Measurements from ENCODE around the gene RALGPS2. TPM values are rescaled to one million over a fixed set of nuclear protein-coding genes. Genes with fewer than 3 reads are reported as not detected.

RALGPS2 gene
- total and polyA plus RNA-seq, 9 of the 15 experiments (the other 6 are each of a cell fraction or from before 2014, with no cell fraction given): 0.28 to 6.5 (median 2.6) TPM

- no peak for TF ChIP-seq THAP7 (CRISPR knock-in tag; IDR thresholded peaks at IDR 0.05)
- TF ChIP-seq MCM5 (IDR thresholded peaks at IDR 0.05; ENCODE audit: low read depth): no peak
- TF ChIP-seq THRAP3 (IDR thresholded peaks at IDR 0.05; ENCODE audit: borderline replicate concordance): no peak
- TF ChIP-seq DIDO1 (tag; IDR thresholded peaks at IDR 0.05; ENCODE audit: low read depth): no peak
- no peak for TF ChIP-seq SRSF9 (IDR thresholded peaks at IDR 0.05; ENCODE audit: borderline replicate concordance, low read depth, low read length)
- no peak for TF ChIP-seq NR0B1 (IDR thresholded peaks at IDR 0.05; ENCODE audit: partially characterized antibody)
- TF ChIP-seq STAT5A (IDR thresholded peaks at IDR 0.05; ENCODE audit: borderline replicate concordance, low read length): no peak
- TF ChIP-seq ELF4 (CRISPR knock-in tag; IDR thresholded peaks at IDR 0.05): no peak
- no peak for TF ChIP-seq ETV1 (tag; conservative IDR thresholded peaks at IDR 0.05; ENCODE audit: low read depth)
- no peak for TF ChIP-seq PURB (CRISPR knock-in tag; IDR thresholded peaks at IDR 0.05; ENCODE audit: low read depth)
- TF ChIP-seq ZNF740 (CRISPR knock-in tag; IDR thresholded peaks at IDR 0.05): no peak
- 0 out of 4 replicates have a peak, but pooled peaks of 1 of the 2 experiments have one; percentile 51 for TF ChIP-seq ZNF740 (tag; IDR thresholded peaks at IDR 0.05)
- no peak for TF ChIP-seq ARID4B (CRISPR knock-in tag; IDR thresholded peaks at IDR 0.05)
- TF ChIP-seq FOXA3 (CRISPR knock-in tag; conservative IDR thresholded peaks at IDR 0.05 in 1 of 2, IDR thresholded peaks at IDR 0.05 in 1 of 2): no peak
- TF ChIP-seq EP400 (IDR thresholded peaks at IDR 0.05): no peak
- TF ChIP-seq ADNP (tag; IDR thresholded peaks at IDR 0.05): no peak
- TF ChIP-seq PYGO2 (tag; IDR thresholded peaks at IDR 0.05): no peak
- TF ChIP-seq E2F4 (CRISPR knock-in tag; IDR thresholded peaks at IDR 0.05; ENCODE audit: low read depth): no peak
- no peak for TF ChIP-seq HNRNPH1 (optimal IDR thresholded peaks at IDR 0.05; ENCODE audit: low read depth, low read length)
These were observed 1.1 kb downstream of the RALGPS2 start (continued) for GRCh38 chr1:178726087-178726517.
